MCF 10A (cell line): Measurements from ENCODE around the gene SLC2A8. TPM values are rescaled to one million over a fixed set of nuclear protein-coding genes. Genes with fewer than 3 reads are reported as not detected.

ENCODE experiments used
- BruUV-seq: library from RNA; stranded (reverse); fragments of 400-500 nt; replicated peaks from 2 replicates; lab custom pipeline; 2021; lab: Mats Ljungman, UMichigan
- CTCF ChIA-PET: fragments of 300-600 bp; sonication (Branson Sonifier 250); formaldehyde crosslinking; extraction: SDS; loops from one replicate; lab custom pipeline; 2021; ENCODE audit warnings: antibody characterized with exemption, inconsistent platforms; lab: Yijun Ruan, JAX
- POLR2A ChIA-PET: fragments of 300-600, 350-650 bp; sonication (Branson Sonifier 250); formaldehyde crosslinking; extraction: SDS; loops from one replicate; lab custom pipeline; 2020; ENCODE audit warnings: antibody characterized with exemption, inconsistent platforms; lab: Yijun Ruan, JAX
- DNase-seq: peaks from one replicate; pipeline ENCODE4 v3.0.0-alpha.2; 2018; ENCODE audit not compliant: unreplicated experiment
- H3K27ac Mint-ChIP-seq: one replicate; pipeline ENCODE4 v1.8.0; 2022; ENCODE audit warnings: mild to moderate bottlenecking, low read depth, mixed read lengths; ENCODE audit not compliant: unreplicated experiment
- H3K27me3 Mint-ChIP-seq: one replicate; pipeline ENCODE4 v1.8.0; 2022; ENCODE audit warnings: mixed read lengths; ENCODE audit not compliant: insufficient read depth, unreplicated experiment
- H3K36me3 Mint-ChIP-seq: one replicate; pipeline ENCODE4 v1.8.0; 2022; ENCODE audit warnings: mild to moderate bottlenecking, moderate library complexity, mixed read lengths; ENCODE audit not compliant: insufficient read depth, unreplicated experiment
- H3K4me1 Mint-ChIP-seq: one replicate; pipeline ENCODE4 v1.8.0; 2022; ENCODE audit warnings: mixed read lengths; ENCODE audit not compliant: insufficient read depth, unreplicated experiment
- H3K4me3 Mint-ChIP-seq: one replicate; pipeline ENCODE4 v1.8.0; 2022; ENCODE audit warnings: mild to moderate bottlenecking, moderate library complexity, mixed read lengths; ENCODE audit not compliant: unreplicated experiment
- H3K9me3 Mint-ChIP-seq: one replicate; pipeline ENCODE4 v1.8.0; 2022; ENCODE audit warnings: mixed read lengths; ENCODE audit not compliant: unreplicated experiment
- intact Hi-C: fragments of 100-400 bp; cut with micrococcal nuclease; formaldehyde crosslinking; loops from 2 replicates; pipeline ENCODE4 v1.14.1; 2022
- total RNA-seq: library from RNA; stranded (reverse); gene quantifications from 2 replicates; pipeline ENCODE4 v1.2.3, GENCODE V29; 2022
- TF ChIP-seq, protein P1 (sequence below): fragments of 200-600 bp; IDR thresholded peaks from one replicate; pipeline ENCODE4 v1.8.0; 2022; ENCODE audit warnings: antibody characterized with exemption, mild to moderate bottlenecking; ENCODE audit not compliant: unreplicated experiment

The SLC2A8 gene
- total RNA-seq, 1 experiment from 2014 or later, result 14.0 TPM

DNA sequence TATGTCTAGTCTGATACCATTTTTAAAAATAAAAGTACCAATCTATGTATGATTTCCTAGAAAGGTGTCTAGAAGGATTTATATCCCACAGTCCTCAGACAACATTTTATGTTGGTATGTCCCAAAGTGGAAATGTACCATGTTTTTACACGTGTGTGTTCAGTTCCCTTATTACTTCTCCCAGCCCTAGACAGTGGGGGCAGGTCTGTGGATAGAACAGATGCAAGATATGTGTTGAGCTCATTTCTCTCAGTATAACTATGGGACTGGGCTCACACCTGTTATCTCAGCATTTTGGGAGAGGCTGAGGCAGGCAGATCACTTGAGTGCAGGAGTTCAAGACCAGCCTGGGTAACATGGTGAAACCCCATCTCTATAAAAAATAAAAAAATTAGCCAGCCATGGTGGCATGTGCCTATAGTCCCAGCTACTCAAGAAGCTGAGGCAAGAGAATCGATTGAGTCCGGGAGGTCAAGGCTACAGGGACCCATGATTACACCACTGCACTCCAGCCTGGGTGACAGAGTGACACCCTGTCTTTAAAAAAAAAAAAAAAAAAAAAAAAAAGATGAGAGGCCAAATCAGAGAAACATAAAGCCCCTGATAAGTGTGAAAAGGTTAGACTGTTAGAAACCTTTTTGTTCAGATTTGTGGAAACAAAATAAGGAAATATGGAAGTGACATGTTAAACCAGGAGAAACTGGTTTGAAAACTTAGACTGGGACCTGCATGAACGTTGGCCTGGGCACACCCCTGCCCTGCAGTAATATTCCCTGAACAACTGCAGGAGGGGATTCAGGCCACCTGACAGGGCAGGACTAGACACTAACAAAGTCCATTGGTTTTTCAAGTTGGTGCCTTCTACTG lies 7.4 kb upstream of the SLC2A8 start:
- Mint-ChIP-seq H3K9me3 (no peaks in the 10 kb centered on the region), H3K4me1 (peaks cover 14% of the 10 kb centered on the region), H3K27me3 (no peaks in the 10 kb centered on the region), H3K4me3 (no peak overlapping the region), H3K36me3 (no peaks in the 10 kb centered on the region), H3K27ac (peak overlapping the region; percentile 77)
- TF ChIP-seq, protein P1, sequence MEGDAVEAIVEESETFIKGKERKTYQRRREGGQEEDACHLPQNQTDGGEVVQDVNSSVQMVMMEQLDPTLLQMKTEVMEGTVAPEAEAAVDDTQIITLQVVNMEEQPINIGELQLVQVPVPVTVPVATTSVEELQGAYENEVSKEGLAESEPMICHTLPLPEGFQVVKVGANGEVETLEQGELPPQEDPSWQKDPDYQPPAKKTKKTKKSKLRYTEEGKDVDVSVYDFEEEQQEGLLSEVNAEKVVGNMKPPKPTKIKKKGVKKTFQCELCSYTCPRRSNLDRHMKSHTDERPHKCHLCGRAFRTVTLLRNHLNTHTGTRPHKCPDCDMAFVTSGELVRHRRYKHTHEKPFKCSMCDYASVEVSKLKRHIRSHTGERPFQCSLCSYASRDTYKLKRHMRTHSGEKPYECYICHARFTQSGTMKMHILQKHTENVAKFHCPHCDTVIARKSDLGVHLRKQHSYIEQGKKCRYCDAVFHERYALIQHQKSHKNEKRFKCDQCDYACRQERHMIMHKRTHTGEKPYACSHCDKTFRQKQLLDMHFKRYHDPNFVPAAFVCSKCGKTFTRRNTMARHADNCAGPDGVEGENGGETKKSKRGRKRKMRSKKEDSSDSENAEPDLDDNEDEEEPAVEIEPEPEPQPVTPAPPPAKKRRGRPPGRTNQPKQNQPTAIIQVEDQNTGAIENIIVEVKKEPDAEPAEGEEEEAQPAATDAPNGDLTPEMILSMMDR, result no peak
- no TSS peak for BruUV-seq
- ChIA-PET POLR2A (interaction anchor here (0.6 to 1.7 kb wide), 6 partner anchors 8 to 185 kb away, joined by 3 to 16 read pairs (median 3); partner anchors contain the start of gene SLC2A8), CTCF (interaction anchor here (0.9 to 1.4 kb wide), 2 partner anchors 29 to 123 kb away, joined by 3 to 5 read pairs; no protein-coding TSS in a partner anchor)
- DNase-seq, result no peak
- intact Hi-C loops, result no loop called here

DNA sequence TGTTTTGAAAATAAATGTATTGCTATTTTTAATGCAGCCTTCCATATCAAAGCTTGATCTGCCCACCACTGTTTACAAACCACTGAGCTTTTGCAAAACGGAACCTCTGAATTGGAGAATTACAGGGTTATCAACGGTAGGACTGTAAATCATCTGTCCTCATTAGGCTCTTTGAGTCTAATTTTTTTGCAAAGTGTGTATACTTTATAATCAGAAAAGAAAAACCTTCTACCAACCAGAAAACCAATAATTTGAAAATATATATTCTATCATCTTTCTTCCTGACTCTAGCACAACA lies 6.8 kb upstream of the SLC2A8 start:
- no peak overlapping the region for H3K4me3 Mint-ChIP-seq
- H3K36me3 Mint-ChIP-seq, result no peaks in the 10 kb centered on the region
- H3K27me3 Mint-ChIP-seq, result no peaks in the 10 kb centered on the region
- peaks cover 14% of the 10 kb centered on the region for H3K4me1 Mint-ChIP-seq
- H3K9me3 Mint-ChIP-seq, result no peaks in the 10 kb centered on the region
- TF ChIP-seq, protein P1, result no peak
- H3K27ac Mint-ChIP-seq, result no peak overlapping the region
- intact Hi-C loops, result no loop called here
- ChIA-PET POLR2A (interaction anchor here (0.6 to 1.2 kb wide), 3 partner anchors 33 to 186 kb away, joined by 3 to 4 read pairs (median 3); no protein-coding TSS in a partner anchor), CTCF (interaction anchor here (1.4 kb wide), 1 partner anchor 29 kb away, joined by 5 read pairs; no protein-coding TSS in a partner anchor)
- no TSS peak for BruUV-seq
- no peak for DNase-seq

DNA sequence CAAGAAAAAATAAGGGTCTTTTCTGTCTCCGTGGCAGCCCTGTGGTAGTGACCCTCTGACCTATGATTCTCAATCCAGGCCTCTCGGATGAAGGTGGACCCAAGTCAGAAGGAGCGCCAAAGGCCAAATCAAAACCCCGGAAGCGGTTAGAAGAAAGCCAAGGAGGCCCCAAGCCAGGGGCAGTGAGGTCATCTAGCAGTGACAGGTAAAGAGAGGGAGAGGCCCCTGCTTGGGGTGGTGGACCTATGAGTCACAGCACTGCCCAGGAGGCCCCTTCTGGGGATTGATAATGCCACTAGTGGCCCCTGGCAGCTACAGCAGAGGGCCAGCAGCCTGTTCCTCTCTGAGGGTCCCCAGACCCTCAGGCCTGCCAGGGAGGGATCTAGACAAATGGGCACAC lies 6.4 kb upstream of the SLC2A8 start:
- Mint-ChIP-seq H3K36me3 (no peaks in the 10 kb centered on the region), H3K27ac (no peak overlapping the region), H3K4me3 (no peak overlapping the region), H3K4me1 (peaks cover 14% of the 10 kb centered on the region), H3K27me3 (no peaks in the 10 kb centered on the region), H3K9me3 (no peaks in the 10 kb centered on the region)
- ChIA-PET POLR2A (interaction anchor here (0.6 kb wide), 1 partner anchor 186 kb away, joined by 3 read pairs; no protein-coding TSS in a partner anchor), CTCF (no interaction called here)
- no TSS peak for BruUV-seq
- no peak for DNase-seq
- intact Hi-C loops, result no loop called here
- TF ChIP-seq, protein P1, result no peak

DNA sequence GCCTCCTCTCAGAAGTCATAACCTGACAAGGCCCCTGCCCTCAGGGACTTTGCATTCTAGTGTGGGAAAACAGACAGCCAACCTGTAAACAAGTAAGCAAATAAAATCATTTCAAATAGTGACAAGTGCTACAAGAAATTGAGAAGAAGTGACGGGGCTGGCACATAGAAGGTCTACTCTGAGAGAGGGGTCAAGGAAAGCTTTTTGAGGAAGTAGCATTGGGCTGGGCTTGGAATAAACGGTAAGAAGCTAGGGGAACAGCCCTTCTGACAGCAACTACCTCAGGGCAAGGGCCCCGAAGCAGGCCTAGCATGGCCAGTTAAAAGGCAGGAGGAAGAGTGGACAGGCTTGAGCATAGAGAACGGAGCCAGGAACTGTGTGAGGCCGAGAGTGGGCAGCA lies 4.8 kb upstream of the SLC2A8 start:
- Mint-ChIP-seq H3K4me1 (peaks cover 14% of the 10 kb centered on the region), H3K36me3 (no peaks in the 10 kb centered on the region), H3K9me3 (no peaks in the 10 kb centered on the region), H3K27ac (no peak overlapping the region), H3K27me3 (no peaks in the 10 kb centered on the region), H3K4me3 (no peak overlapping the region)
- ChIA-PET POLR2A (interaction anchor here (0.6 to 0.8 kb wide), 2 partner anchors 22 to 163 kb away, joined by 3 to 4 read pairs; no protein-coding TSS in a partner anchor), CTCF (interaction anchor here (0.5 kb wide), 1 partner anchor 28 kb away, joined by 3 read pairs; no protein-coding TSS in a partner anchor)
- no peak for DNase-seq
- TF ChIP-seq, protein P1, result no peak
- intact Hi-C loops, result no loop called here
- BruUV-seq, result no TSS peak
